ENCODE data around the gene KCNK3. TPM values are rescaled to one million over a fixed set of nuclear protein-coding genes. Genes with fewer than 3 reads are reported as not detected.
"Not testable (repeated sequence)": the region's sequence is repeated elsewhere in the genome, so short reads cannot be mapped to it uniquely, and the experiment has no call there.

Gene KCNK3
- total and polyA plus RNA-seq, 9 donors = 0.76 to 78.2 (median 2.1) TPM

GRCh38 chr2:26660363-26660962, 32.1 kb upstream of the KCNK3 start:
- intact Hi-C loops (cut with DNase I) = no loop called here
- Histone ChIP-seq H3K4me1 (ENCODE audit: insufficient read depth) (no peaks in the 10 kb centered on the region), H3K27ac (no peak overlapping the region), H3K36me3 (no peaks in the 10 kb centered on the region), H3K9me3 (peaks cover 0 to 3% of the 10 kb centered on the region in 2 donors), H3K4me3 (no peak overlapping the region), H3K27me3 (no peaks in the 10 kb centered on the region)
- WGBS, 3 donors = 80 to 94% (median 90%) methylated on average over 1 of the region's 1 CpG
- no peak for DNase-seq
- TF ChIP-seq CTCF (IDR thresholded peaks at IDR 0.05) = no peak
- TF ChIP-seq EP300 (IDR thresholded peaks at IDR 0.05) = no peak
- TF ChIP-seq POLR2A (IDR thresholded peaks at IDR 0.05) = no peak

GRCh38 chr2:26665296-26665695, 27.2 kb upstream of the KCNK3 start:
- H3K36me3 ChIP-seq; H3K27ac ChIP-seq; H3K4me3 ChIP-seq; DNase-seq; H3K4me1 ChIP-seq (ENCODE audit: insufficient read depth); intact Hi-C loops (cut with DNase I); H3K9me3 ChIP-seq; H3K27me3 ChIP-seq: not testable (repeated sequence)
- WGBS, 3 donors = 84 to 94% (median 90%) methylated on average over 20 to 21 of the region's 21 CpGs

GRCh38 chr2:26666671-26667070, 25.9 kb upstream of the KCNK3 start:
- Histone ChIP-seq H3K27ac (no peak overlapping the region), H3K4me3 (no peak overlapping the region), H3K36me3 (no peaks in the 10 kb centered on the region), H3K27me3 (no peaks in the 10 kb centered on the region), H3K9me3 (no peaks in the 10 kb centered on the region), H3K4me1 (ENCODE audit: insufficient read depth) (no peaks in the 10 kb centered on the region)
- no peak for DNase-seq
- TF ChIP-seq EP300 (IDR thresholded peaks at IDR 0.05) (no peak), CTCF (IDR thresholded peaks at IDR 0.05) (no peak), POLR2A (IDR thresholded peaks at IDR 0.05) (no peak)
- intact Hi-C loops (cut with DNase I) = no loop called here
- WGBS, 3 donors = 51 to 98% (median 96%) methylated on average over 2 of the region's 2 CpGs

- intact Hi-C loops (cut with DNase I) = no loop called here
- Histone ChIP-seq H3K27me3 (no peaks in the 10 kb centered on the region), H3K36me3 (no peaks in the 10 kb centered on the region), H3K4me3 (no peak overlapping the region), H3K4me1 (ENCODE audit: insufficient read depth) (no peaks in the 10 kb centered on the region), H3K27ac (no peak overlapping the region), H3K9me3 (no peaks in the 10 kb centered on the region)
- no peak for DNase-seq
- WGBS, 3 donors = 90 to 95% (median 92%) methylated on average over 4 of the region's 4 CpGs
- TF ChIP-seq EP300 (IDR thresholded peaks at IDR 0.05) = no peak
- no peak for TF ChIP-seq POLR2A (IDR thresholded peaks at IDR 0.05)
- TF ChIP-seq CTCF (IDR thresholded peaks at IDR 0.05) = no peak
These were observed 24.5 kb upstream of the KCNK3 start for GRCh38 chr2:26668041-26668440.

- no peak for DNase-seq
- no peaks in the 10 kb centered on the region for H3K4me1 ChIP-seq (ENCODE audit: insufficient read depth)
- H3K27ac ChIP-seq = no peak overlapping the region
- WGBS, 3 donors = 56 to 68% (median 59%) methylated on average over 8 of the region's 8 CpGs
- H3K4me3 ChIP-seq = no peak overlapping the region
- no peaks in the 10 kb centered on the region for H3K9me3 ChIP-seq
- TF ChIP-seq EP300 (IDR thresholded peaks at IDR 0.05) (no peak), CTCF (IDR thresholded peaks at IDR 0.05) (no peak)
- intact Hi-C loops (cut with DNase I) = no loop called here
- H3K36me3 ChIP-seq = no peaks in the 10 kb centered on the region
- no peaks in the 10 kb centered on the region for H3K27me3 ChIP-seq
These were observed 23.4 kb upstream of the KCNK3 start for GRCh38 chr2:26668856-26669750.

Data from ovary (tissue), 9 donors.